Coronary artery (tissue), 2 donors: ENCODE measurements around the gene SMG9.

ENCODE experiments used
- DNase-seq: peaks from one replicate; pipeline ENCODE4 v3.0.0-alpha.2; 2017; ENCODE audit warnings: low spot score
- H3K27ac ChIP-seq, 2 donors: fragments of 200-600 bp; sonication (generic); one replicate each; pipeline ENCODE4 v1.5.1; 2016 to 2019
- H3K4me3 ChIP-seq: fragments of 200-600 bp; sonication (generic); 2 replicates; pipeline ENCODE4 v1.5.1; 2016; ENCODE audit warnings: mild to moderate bottlenecking, moderate library complexity
- TF ChIP-seq, protein P1 (sequence below): fragments of 200-600 bp; sonication (generic); IDR thresholded peaks from one replicate; pipeline ENCODE4 v1.5.1; 2019; ENCODE audit warnings: antibody characterized with exemption

The SMG9 gene

GRCh38 chr19:43754253-43754502 lies 584 bp downstream of the SMG9 start:
- H3K4me3 ChIP-seq: peak overlapping the region; percentile 68
- H3K27ac ChIP-seq: peak overlapping the region; percentile 90 to 96
- TF ChIP-seq, protein P1, sequence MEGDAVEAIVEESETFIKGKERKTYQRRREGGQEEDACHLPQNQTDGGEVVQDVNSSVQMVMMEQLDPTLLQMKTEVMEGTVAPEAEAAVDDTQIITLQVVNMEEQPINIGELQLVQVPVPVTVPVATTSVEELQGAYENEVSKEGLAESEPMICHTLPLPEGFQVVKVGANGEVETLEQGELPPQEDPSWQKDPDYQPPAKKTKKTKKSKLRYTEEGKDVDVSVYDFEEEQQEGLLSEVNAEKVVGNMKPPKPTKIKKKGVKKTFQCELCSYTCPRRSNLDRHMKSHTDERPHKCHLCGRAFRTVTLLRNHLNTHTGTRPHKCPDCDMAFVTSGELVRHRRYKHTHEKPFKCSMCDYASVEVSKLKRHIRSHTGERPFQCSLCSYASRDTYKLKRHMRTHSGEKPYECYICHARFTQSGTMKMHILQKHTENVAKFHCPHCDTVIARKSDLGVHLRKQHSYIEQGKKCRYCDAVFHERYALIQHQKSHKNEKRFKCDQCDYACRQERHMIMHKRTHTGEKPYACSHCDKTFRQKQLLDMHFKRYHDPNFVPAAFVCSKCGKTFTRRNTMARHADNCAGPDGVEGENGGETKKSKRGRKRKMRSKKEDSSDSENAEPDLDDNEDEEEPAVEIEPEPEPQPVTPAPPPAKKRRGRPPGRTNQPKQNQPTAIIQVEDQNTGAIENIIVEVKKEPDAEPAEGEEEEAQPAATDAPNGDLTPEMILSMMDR: no peak
- DNase-seq: no peak

DNA sequence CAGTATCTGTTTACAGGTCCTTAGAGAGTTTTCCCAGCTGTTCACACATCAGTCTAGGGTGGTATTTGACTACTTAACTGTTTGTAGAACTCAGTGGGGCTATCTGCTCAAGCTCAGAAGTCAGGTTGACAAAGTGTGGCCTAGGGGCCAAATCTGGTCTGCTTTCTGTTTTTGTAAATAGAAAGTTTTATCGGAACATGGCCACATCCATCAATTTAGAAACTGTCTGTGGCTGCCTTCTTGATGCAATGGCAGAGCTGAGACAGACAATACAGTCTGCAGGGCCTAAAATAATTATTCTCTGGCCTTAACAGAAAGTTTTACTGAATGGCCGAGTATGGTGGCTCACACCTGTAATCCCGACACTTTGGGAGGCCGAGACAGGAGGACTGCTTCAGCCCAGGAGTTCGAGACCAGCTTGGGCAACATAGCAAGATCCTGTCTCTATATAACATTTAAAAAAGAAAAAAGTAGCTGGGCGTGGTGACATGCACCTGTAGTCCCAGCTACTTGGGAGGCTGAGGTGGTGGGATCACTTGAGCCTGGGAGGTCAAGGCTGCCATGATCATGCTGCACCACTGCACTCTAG lies 2.4 kb downstream of the SMG9 start:
- H3K27ac ChIP-seq: no peak overlapping the region
- DNase-seq: no peak
- H3K4me3 ChIP-seq: no peak overlapping the region
- TF ChIP-seq, protein P1: no peak

- Histone ChIP-seq H3K4me3 (no peak overlapping the region), H3K27ac (peak overlapping the region in 1 of 2 donors; percentile 20)
- no peak for DNase-seq
- TF ChIP-seq, protein P1: no peak
Measured at GRCh38 chr19:43751466-43752220, 3.1 kb downstream of the SMG9 start.

DNA sequence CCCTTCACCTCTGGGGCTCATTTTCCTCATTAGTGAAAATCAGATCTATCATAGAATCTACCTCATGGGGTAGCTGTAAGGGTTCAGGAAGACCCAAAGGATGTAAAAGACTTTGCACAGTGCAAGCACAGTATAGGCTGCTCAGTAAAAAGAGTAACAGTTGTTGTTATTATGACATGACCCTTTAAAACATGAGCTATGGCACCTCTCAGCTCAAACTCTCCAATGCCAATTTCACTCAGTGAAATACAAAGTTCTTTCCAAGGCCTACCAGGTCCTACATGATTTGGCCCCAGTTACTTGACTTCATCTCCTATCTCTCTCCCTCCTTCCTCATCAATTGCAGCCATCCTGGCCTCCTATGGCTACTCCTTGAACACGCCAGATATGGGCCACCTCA lies 4.9 kb downstream of the SMG9 start:
- no peak for DNase-seq
- TF ChIP-seq, protein P1: no peak
- no peak overlapping the region for H3K27ac ChIP-seq

DNA sequence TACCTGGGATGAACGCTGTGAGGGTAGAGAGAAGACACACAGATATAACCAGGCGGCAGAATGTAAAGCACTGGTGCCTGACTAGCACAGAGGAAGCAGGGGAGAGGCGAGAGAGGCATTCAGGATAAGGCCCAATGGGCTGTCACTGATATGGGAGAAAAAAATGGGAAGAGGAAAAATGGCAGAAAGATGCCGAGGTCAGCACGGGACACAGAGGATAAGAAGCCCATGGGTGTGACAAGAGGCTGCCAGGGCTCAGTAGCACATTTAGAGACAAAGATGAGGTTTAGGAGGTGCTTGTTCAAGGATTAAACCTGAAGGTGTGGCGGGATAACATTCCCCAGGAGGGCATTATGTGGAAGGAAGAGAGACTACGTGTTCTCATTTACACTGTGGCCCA lies 5.6 kb downstream of the SMG9 start:
- H3K4me3 ChIP-seq: no peak overlapping the region
- no peak for DNase-seq
- H3K27ac ChIP-seq: no peak overlapping the region
- TF ChIP-seq, protein P1: no peak

More for the DNA sequence above, 4.9 kb downstream of the SMG9 start:
- H3K4me3 ChIP-seq: no peak overlapping the region

- H3K4me3 ChIP-seq: no peak overlapping the region
- no peak overlapping the region for H3K27ac ChIP-seq
- no peak for DNase-seq
- TF ChIP-seq, protein P1: no peak
Measured at GRCh38 chr19:43748685-43749084, 6.1 kb downstream of the SMG9 start.

DNA sequence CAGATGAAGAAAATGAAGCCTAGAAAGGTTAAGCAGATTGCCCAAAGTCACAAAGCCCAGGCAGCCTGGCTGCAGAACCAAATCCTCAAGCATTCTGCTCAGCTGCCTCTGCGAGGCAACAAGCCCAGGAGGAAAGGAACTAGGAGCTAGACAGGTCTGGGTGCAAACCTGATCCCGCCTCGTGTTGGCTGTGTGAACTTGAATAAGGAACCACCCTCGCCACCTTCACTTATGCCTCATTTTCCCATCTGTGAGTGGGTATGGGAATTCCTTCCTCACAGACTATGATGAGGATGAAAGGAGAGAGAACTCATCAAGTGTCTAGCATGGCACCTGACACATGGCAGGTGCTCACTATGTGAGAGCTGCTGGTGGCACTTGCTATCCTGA lies 6.6 kb downstream of the SMG9 start:
- Histone ChIP-seq H3K4me3 (no peak overlapping the region), H3K27ac (no peak overlapping the region)
- TF ChIP-seq, protein P1: no peak
- DNase-seq: no peak
